Measurements from ENCODE around the gene USO1. TPM values are rescaled to one million over a fixed set of nuclear protein-coding genes. Genes with fewer than 3 reads are reported as not detected.

Gene USO1
- total RNA-seq, 1 donor from 2014 or later: 55.4 TPM

GRCh38 chr4:75745721-75746199, 21.4 kb downstream of the USO1 start:
- Mint-ChIP-seq H3K4me1 (ENCODE audit: unreplicated experiment) (no peaks in the 10 kb centered on the region), H3K4me3 (no peak overlapping the region), H3K36me3 (peaks cover 12% of the 10 kb centered on the region), H3K27me3 (no peaks in the 10 kb centered on the region), H3K9me3 (no peaks in the 10 kb centered on the region), H3K27ac (no peak overlapping the region)
- DNase-seq (ENCODE audit: extremely low spot score, unreplicated experiment): no peak
- TF ChIP-seq CTCF (conservative IDR thresholded peaks at IDR 0.05): no peak

- Mint-ChIP-seq H3K27me3 (no peaks in the 10 kb centered on the region), H3K27ac (no peak overlapping the region), H3K4me1 (ENCODE audit: unreplicated experiment) (no peaks in the 10 kb centered on the region), H3K36me3 (peaks cover 27% of the 10 kb centered on the region), H3K9me3 (no peaks in the 10 kb centered on the region), H3K4me3 (no peak overlapping the region)
- no peak for DNase-seq (ENCODE audit: extremely low spot score, unreplicated experiment)
- TF ChIP-seq CTCF (conservative IDR thresholded peaks at IDR 0.05): no peak
Measured at GRCh38 chr4:75752637-75753036, 28.3 kb downstream of the USO1 start.

- Mint-ChIP-seq H3K4me3 (no peak overlapping the region), H3K36me3 (peaks cover 20% of the 10 kb centered on the region), H3K27me3 (no peaks in the 10 kb centered on the region), H3K4me1 (ENCODE audit: unreplicated experiment) (peaks cover 5% of the 10 kb centered on the region), H3K9me3 (no peaks in the 10 kb centered on the region), H3K27ac (no peak overlapping the region)
- DNase-seq (ENCODE audit: extremely low spot score, unreplicated experiment): no peak
- no peak for TF ChIP-seq CTCF (conservative IDR thresholded peaks at IDR 0.05)
Measured at GRCh38 chr4:75769036-75769435, 44.7 kb downstream of the USO1 start.

GRCh38 chr4:75771607-75772006, 47.2 kb downstream of the USO1 start:
- Mint-ChIP-seq H3K27ac (no peak overlapping the region), H3K4me3 (no peak overlapping the region), H3K4me1 (ENCODE audit: unreplicated experiment) (no peaks in the 10 kb centered on the region), H3K27me3 (no peaks in the 10 kb centered on the region), H3K9me3 (no peaks in the 10 kb centered on the region), H3K36me3 (peaks cover 32% of the 10 kb centered on the region)
- TF ChIP-seq CTCF (conservative IDR thresholded peaks at IDR 0.05): no peak
- no peak for DNase-seq (ENCODE audit: extremely low spot score, unreplicated experiment)

GRCh38 chr4:75777589-75777988, 53.2 kb downstream of the USO1 start:
- TF ChIP-seq CTCF (conservative IDR thresholded peaks at IDR 0.05): no peak
- no peaks in the 10 kb centered on the region for H3K4me1 Mint-ChIP-seq (ENCODE audit: unreplicated experiment)
- H3K27me3 Mint-ChIP-seq: no peaks in the 10 kb centered on the region
- peaks cover 41% of the 10 kb centered on the region for H3K36me3 Mint-ChIP-seq
- H3K4me3 Mint-ChIP-seq: no peak overlapping the region
- no peak overlapping the region for H3K27ac Mint-ChIP-seq
- DNase-seq (ENCODE audit: extremely low spot score, unreplicated experiment): no peak
- H3K9me3 Mint-ChIP-seq: no peaks in the 10 kb centered on the region

All from type B pancreatic cell (in vitro differentiated cells).